Stimulated activated CD4-positive, alpha-beta T cell treated with anti-CD3 and anti-CD28 coated beads, Interleukin-1b, Interleukin-23, amount 100 ng/mL, for 4 hours (primary cell): ENCODE results near the gene ATOH1.

ENCODE experiments used
- DNase-seq, 2 donors: peaks; one replicate each; pipeline ENCODE4 v3.0.0-alpha.2; 2020; ENCODE audit warnings: low read depth in 2 of 2

ATOH1 gene, protein sequence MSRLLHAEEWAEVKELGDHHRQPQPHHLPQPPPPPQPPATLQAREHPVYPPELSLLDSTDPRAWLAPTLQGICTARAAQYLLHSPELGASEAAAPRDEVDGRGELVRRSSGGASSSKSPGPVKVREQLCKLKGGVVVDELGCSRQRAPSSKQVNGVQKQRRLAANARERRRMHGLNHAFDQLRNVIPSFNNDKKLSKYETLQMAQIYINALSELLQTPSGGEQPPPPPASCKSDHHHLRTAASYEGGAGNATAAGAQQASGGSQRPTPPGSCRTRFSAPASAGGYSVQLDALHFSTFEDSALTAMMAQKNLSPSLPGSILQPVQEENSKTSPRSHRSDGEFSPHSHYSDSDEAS

DNA sequence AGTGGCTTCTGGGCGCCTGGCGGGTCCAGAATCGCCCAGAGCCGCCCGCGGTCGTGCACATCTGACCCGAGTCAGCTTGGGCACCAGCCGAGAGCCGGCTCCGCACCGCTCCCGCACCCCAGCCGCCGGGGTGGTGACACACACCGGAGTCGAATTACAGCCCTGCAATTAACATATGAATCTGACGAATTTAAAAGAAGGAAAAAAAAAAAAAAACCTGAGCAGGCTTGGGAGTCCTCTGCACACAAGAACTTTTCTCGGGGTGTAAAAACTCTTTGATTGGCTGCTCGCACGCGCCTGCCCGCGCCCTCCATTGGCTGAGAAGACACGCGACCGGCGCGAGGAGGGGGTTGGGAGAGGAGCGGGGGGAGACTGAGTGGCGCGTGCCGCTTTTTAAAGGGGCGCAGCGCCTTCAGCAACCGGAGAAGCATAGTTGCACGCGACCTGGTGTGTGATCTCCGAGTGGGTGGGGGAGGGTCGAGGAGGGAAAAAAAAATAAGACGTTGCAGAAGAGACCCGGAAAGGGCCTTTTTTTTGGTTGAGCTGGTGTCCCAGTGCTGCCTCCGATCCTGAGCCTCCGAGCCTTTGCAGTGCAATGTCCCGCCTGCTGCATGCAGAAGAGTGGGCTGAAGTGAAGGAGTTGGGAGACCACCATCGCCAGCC, at the start of gene ATOH1:
ATOH1 (plus strand) TSS at position 422 of the 663 bp plus-strand sequence; CDS start at position 596, 174 bp downstream.
- DNase-seq, result no peak

DNA sequence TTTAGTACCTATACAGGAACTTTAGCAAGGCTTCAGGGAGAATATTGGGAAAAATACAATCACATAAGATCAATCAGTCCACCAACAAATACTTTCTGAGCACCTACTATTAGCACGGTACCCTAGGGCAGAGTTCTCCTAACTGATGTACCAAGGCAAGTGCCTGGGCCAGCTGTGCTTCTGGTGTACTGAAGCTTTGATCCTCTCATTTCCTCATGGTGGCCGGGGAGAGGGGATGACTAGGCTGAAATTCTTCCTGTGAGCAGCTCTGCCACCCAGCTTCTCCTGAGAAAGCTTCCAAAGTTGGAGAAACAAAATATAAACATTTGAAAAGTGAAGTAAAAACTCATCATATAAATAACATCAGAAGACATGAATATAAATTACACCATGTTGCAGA, 49.3 kb upstream of the ATOH1 start:
- DNase-seq, result no peak

DNA sequence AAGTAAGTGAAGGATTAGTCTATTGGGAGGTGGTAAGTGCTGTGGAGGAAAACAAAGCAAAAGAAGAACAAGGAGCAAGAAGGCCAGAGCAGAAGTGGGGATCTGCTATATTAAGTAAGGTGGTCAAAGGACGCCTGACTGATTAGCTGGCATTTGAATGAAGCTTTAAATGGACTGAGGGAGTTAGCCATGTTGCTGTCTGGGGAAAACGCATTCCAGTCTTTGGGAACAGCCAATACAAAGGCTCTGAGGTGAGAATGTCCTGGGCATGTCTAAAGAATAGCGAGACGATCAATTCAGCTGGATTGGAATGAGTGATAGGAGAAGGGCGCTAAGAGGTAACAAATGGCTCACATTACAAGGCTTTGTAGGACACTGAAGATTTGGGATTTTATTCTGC, 48.5 kb upstream of the ATOH1 start:
- no peak for DNase-seq

DNA sequence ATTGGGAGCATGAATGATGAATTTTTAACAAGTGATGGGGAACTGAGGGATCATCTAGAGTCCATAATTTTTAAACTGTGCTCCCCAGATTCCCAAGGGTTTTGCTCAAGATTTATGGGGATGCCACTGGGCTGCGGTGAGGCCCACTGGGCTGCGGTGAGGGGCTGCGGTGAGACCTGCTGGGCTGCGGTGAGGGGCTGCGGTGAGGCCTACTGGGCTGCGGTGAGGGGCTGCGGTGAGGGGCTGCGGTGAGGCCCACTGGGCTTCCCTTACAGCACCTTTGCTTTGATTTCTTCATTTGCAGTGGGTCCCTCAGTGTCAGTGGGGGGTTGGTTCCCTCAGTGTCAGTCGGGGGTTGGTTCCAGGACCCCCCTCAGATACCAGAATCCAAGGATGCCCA, 47.4 kb upstream of the ATOH1 start:
- no peak for DNase-seq

DNA sequence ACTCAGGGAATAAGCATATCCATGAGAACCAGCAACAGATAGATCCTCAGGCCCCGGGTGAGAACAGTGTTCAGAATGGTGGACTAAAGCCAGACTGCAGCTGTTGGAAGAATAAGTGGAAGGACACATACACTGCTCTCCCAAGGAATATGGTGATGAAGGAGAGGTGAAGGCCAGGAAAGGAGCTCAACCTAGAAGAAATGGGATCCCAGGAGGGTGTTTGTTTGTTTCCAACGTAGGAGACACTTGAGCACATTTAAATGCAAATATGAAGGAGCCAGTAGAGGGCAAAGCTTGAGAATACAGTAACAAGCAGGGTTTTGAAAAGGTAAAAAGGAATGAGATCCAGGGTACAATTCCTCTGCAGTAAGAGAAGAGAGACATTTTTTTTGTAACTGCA, 42.4 kb upstream of the ATOH1 start:
- DNase-seq, result no peak

DNA sequence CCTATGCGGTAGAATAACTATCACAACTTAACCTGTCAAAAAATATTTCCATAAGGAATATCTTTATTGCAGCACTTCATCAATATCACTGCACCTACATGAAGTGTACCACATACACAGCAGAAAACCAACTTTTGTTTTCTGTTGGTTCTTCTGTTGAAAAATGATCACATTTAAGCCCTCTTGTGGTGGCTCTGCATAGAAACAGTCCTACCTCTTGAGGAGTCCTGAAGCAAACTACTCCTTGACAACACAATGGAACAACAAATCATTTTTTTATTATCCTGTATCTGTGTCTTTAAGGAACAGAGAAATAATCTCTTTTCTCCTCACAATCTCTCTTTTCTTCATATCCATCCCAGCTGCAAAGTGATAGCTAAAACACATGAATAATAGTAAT, 39.8 kb upstream of the ATOH1 start:
- no peak for DNase-seq

DNA sequence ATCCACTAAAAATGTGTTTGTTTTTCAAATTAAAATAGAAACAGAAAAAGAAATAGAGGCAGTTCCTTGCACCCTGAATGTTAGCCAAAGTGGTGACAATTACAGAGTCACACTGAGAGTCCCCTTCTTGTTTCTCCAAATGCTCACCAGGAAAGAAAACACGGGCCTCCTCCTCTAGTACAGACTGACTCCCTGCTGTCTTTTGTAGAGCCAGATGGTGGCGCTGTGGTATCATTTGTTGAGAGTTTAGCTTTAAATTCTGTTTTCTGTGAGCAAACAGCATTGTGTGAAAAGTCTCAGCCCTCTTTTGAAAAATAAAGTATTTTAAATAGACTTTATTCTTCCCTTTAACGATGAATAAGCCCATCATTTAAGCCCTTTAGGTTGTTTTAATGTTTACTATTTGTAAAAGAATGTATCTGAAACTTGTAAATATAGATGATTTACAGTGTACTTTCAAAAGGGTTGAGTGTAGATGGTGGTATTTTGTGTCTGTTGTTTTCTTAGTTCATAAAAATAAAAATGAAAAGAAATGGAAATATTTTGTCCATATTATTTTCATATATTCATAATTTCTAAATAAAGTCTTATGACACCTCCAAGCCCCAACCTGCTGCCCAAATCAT, 36.9 kb upstream of the ATOH1 start:
- no peak for DNase-seq

DNA sequence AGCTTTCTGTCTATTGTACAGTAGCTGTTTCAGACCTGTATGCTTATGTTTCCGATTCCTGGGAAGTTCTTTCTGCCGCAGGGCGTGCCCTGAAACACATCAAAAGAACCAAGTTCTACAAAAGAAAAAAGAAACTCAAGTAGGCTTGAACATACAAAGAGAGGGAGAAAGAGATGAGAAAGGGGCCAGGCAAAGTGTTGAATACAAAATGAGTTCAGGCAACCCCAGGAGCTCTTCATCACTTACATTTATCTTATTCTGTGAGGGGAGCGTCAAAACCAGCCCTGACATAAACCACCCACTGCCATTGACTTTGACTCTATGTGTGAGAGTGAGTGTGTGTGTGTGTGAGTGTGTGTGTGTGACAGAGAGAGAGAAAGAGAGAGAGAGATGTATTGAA, 26.5 kb upstream of the ATOH1 start:
- no peak for DNase-seq

DNA sequence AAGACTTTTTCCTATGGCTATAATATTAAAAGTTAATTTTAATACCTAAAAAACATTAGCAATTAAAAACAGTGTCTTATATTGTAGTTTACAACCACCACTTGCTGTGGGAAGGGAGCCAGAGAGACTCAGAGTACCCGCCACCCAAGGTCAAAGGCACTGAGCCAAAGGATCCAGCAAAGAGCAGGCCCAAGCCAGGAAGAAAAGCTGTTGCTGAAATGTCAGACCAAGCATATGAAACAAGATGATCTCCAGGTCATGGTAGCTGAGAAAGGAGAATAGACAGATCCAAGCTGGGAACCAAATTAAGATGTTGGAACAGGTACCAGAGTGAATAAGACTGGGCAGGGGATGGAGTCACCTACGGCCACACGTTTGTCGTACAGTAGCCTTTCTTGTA, 18.8 kb upstream of the ATOH1 start:
- no peak for DNase-seq

DNA sequence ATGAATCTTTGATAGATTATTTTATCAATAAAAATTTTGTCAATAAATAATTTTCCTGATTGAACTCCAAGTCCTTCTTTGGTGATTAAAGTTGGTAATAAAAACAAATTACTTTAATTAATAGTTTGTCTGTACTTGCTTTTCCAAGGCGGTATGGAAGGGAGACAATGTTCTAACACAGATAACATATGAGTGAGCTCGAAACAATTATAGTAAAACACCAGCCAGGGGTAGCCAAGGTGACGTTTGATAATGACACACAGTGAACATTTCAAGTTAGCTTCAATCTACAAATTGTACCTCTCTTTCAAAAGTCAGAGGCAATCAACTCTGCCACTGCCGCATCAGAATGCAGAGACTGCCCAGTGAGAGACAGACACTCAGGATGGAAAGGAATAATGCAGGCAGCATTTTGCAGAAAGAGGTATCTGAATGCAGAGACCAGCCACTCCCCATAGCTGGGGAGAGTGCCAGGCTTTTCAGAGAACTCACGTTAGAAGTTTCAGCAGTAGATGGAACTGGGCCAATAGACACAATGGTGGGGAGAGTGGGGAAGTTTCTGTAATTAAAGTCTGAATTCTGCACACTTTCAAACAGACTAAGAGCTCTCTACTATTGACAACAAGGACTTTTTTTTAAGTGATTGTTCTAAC, 18.1 kb upstream of the ATOH1 start:
- no peak for DNase-seq

DNA sequence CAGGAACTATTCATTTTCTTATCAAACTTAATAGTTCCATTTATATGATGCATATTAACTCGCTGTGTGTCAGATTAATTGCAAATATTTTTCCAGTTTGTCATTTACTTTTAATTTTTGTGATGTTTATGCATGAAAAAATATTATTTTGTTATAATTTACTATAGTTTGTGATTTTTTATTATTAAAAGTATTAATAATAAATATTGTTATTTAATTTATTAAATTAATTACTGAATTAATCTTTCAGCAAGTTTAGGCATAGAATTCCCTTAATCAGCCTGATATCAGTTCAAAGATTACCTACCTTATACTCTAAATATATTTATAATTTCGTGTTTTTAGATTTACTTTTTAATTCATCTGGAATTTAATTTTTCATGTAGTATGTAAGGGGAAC, 15.5 kb upstream of the ATOH1 start:
- no peak for DNase-seq

DNA sequence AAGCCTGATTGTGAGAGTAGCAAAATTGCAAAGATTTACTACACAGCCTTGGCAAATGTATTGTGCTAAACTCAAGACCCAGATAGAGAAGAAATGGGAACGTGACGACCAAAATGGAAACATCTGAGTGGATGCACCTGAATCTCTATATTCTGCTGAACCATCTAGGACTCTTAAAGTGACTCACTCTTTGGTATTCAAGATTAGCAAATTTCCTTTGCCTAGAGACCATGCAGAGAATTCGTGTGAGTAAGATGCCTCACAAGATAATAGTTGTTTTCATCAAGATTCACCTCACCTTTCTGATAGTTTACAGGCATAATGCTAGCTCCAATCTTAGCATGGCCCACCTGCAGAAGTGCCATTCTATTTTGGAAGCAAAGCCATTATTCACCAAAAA, 14.4 kb upstream of the ATOH1 start:
- no peak for DNase-seq

DNA sequence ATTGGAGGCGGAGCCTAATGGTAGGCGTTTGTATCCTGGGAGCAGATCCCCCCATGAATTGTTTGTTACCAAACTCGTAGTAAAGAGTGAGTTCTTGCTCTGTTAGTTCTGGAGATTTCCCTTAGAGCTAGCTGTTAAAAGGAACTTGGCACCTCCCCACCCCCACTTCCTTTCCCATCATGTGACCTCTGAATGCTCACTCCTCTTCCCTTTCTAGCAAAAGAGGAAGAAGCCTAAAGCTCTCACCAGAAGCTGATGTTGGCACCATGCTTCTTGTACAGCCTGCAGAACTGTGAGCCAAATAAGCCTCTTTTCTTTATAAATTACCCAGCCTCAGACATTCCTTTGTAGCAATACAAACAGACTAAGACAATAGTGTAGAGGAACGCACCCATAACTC, 13.8 kb upstream of the ATOH1 start:
- no peak for DNase-seq

DNA sequence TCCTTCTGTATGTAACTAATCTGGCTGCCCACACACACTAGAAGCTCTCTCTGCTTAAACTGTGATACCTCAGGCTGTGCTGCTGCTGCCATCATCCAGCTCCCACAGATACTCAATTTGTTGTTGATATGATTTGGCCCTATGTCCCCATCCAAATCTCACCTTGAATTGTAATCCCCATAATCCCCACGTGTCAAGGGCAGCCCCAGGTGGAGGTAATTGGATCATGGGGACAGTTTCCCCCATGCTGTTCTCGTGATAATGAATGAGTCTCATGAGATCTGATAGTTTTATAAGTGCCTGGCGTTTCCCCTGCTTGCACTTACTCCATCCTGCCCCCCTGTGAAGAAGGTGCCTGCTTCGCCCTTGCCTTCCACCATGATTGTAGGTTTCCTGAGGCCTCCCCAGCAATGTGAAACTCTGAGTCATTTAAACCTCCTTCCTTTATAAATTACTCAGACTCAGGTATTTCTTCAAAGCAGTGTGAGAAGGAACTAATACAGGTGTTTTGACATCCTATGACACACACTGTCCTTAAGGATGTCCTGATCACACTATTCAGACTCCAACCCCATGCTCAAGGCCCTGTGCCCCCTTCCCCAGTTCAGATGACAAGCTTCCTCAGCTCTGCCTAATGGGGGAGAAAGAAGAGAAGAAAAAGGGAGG, 2.9 kb upstream of the ATOH1 start:
- no peak for DNase-seq

DNA sequence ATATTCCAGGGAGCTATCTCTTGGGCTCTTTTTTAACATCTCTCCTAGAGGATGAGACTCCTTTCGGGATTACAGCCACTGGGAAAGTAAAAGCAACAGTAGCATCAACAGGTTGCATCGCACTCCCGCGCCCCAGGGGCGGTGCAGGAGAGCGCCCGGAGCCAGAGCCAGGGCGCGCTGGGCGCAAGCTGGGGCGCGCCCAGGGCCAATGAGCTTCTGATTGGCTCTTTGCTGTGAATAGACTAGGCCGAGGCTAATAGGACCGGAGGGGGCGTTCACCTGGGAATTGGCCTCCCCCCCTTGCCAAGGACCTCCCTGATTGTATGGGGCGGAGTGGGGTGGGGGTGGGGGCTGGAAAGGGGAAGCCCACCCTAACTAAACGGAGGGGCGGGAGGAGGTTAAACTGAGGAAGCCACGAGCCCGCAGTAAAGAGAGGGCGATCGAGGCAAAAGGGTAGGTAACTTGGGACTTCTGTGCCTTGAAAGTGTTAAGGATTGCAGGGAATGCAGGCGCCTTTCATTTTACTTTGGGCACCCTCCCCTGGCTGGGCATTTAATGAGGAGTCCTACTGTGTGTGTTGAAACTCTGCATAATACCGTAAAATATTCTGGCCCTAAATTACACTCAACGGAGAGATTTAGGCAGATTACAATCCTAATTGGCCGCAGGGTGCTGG, 1.1 kb upstream of the ATOH1 start:
- no peak for DNase-seq

DNA sequence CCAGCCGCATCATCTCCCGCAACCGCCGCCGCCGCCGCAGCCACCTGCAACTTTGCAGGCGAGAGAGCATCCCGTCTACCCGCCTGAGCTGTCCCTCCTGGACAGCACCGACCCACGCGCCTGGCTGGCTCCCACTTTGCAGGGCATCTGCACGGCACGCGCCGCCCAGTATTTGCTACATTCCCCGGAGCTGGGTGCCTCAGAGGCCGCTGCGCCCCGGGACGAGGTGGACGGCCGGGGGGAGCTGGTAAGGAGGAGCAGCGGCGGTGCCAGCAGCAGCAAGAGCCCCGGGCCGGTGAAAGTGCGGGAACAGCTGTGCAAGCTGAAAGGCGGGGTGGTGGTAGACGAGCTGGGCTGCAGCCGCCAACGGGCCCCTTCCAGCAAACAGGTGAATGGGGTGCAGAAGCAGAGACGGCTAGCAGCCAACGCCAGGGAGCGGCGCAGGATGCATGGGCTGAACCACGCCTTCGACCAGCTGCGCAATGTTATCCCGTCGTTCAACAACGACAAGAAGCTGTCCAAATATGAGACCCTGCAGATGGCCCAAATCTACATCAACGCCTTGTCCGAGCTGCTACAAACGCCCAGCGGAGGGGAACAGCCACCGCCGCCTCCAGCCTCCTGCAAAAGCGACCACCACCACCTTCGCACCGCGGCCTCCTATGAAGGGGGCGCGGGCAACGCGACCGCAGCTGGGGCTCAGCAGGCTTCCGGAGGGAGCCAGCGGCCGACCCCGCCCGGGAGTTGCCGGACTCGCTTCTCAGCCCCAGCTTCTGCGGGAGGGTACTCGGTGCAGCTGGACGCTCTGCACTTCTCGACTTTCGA, 654 bp downstream of the ATOH1 start:
- no peak for DNase-seq

DNA sequence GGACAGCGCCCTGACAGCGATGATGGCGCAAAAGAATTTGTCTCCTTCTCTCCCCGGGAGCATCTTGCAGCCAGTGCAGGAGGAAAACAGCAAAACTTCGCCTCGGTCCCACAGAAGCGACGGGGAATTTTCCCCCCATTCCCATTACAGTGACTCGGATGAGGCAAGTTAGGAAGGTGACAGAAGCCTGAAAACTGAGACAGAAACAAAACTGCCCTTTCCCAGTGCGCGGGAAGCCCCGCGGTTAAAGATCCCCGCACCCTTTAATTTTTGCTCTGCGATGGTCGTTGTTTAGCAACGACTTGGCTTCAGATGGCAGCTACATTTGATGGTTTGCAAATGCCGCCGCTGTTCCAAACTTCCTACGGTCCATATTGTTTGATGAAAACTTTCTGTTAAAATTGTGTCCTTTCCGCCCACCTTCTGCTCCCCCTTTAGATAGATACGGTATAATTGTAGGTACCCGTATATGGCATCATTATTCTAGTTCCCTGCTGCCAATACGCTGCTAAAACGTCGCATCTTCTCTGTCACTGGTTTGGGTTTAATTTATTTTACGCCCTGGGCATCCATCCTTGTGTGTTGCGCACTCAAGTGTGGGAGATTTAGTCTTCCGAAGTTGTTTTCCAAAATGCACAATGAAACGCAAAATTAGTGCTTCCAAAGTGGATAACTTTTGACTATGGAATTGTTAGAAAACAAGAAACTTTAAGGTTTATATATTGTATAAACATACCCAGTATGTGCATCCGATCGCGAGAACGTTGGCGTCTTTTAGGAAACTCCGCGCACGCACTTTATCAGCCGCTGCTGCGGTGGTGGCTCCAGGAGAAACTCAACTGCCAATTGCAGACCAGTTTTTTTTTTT, 1.5 kb downstream of the ATOH1 start:
- no peak for DNase-seq

DNA sequence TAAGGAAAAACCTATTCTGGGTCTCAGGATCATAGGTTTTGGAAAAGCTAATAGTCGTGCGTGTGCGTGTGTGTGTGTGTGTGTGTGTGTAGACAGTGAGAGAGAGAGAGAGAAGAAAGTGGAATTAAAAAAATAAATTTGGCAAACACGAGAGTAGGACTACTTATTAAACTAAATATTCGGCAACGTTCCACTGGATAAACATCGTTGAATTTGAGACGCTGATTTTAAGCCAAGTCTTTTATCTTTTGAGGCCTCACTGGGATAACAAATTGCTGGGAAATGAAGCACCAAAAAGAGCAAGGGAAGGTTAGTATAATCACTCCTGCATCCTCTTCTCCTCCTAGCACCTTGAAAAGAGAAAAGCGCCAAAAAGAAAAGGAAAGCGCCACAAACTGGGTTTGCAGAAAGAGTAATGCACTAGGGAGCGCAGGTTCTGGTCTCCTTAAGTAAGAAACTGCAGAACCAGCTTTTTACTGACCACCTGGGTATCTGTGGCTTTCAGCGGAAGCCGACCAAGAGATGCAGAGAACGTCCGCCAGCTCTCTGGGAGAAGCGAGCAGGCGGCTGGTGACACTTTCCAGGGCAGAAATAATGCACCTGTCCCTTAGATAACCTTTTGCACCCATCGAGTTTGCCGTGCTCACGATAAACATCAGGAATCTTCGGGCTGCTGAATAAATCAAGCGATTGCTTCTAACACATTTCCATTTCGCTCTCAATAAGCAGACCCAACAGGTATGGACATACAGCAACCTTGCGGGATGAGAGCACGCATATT, 3.4 kb downstream of the ATOH1 start:
- DNase-seq, result no peak
